A549 treated with GW870086 at 1 μM for 4 hours (cell line): ENCODE results near the gene ZNF180. TPM values are rescaled to one million over a fixed set of nuclear protein-coding genes. Genes with fewer than 3 reads are reported as not detected.

ENCODE experiments used
- total RNA-seq: library from RNA; stranded (reverse); fragments of 200-300 nt; extraction: Qiagen RNA extraction; gene quantifications from 5 replicates; pipeline ENCODE4 v1.2.3, GENCODE V29; 2022; ENCODE audit warnings: low read depth

ZNF180 gene
- 8.0 to 9.3 TPM (median 8.1 TPM) in 5 replicates for total RNA-seq

GRCh38 chr19:44499962-44500949 is at the start of gene ZNF180:
Gene ZNF180, minus strand, starts transcription at chr19:44500522. Its CDS starts 3,188 bp downstream, at chr19:44497334.

GRCh38 chr19:44529536-44529935 is 29.2 kb upstream of the ZNF180 start, which contains the start of gene CEACAM20:
Gene CEACAM20, minus strand, starts transcription at chr19:44529675. Its CDS starts 166 bp downstream, at chr19:44529509.

GRCh38 chr19:44447916-44448674 is 52.2 kb downstream of the ZNF180 start, which contains the start of gene ZNF229:
Gene ZNF229, minus strand, starts transcription at chr19:44448472. Its CDS starts 5,625 bp downstream, at chr19:44442847.

Other genes with a start within 250 kb of the ZNF180 start
- gene ZNF233, start 240.6 kb downstream of the ZNF180 start, total RNA-seq: 0.39 to 0.61 TPM (median 0.47 TPM) in 5 replicates
- gene ZNF235, start 195.5 kb downstream of the ZNF180 start, total RNA-seq: 2.0 to 3.5 TPM (median 3.3 TPM) in 5 replicates
- 1.8 to 2.7 TPM (median 2.4 TPM) in 5 replicates for gene ZNF112, start 143.8 kb downstream of the ZNF180 start, total RNA-seq
- gene ZNF285, start 98.9 kb downstream of the ZNF180 start, total RNA-seq: 1.7 to 2.5 TPM (median 2.4 TPM) in 5 replicates
- 2.3 to 3.4 TPM (median 3.0 TPM) in 5 replicates for gene ZNF229, start 52.0 kb downstream of the ZNF180 start, total RNA-seq
- gene CEACAM20, start 29.2 kb upstream of the ZNF180 start, total RNA-seq: 0.10 TPM in 1 of 5 replicates, not detected in the others
- gene IGSF23, start 113.0 kb upstream of the ZNF180 start, total RNA-seq: 0.41 to 0.66 TPM (median 0.59 TPM) in 5 replicates
- gene PVR, start 143.4 kb upstream of the ZNF180 start, total RNA-seq: 106 to 117 TPM (median 111 TPM) in 5 replicates
- 7.3 to 10.3 TPM (median 9.3 TPM) in 5 replicates for gene CEACAM19, start 171.0 kb upstream of the ZNF180 start, total RNA-seq
- gene CEACAM16, start 198.6 kb upstream of the ZNF180 start, total RNA-seq: 0.10 to 0.12 TPM (median 0.11 TPM) in 3 of 5 replicates, not detected in the others
- gene BCL3, start 248.2 kb upstream of the ZNF180 start, total RNA-seq: 38.4 to 70.3 TPM (median 61.0 TPM) in 5 replicates